K562 (cell line): Measurements from ENCODE around the gene RNF11. TPM values are rescaled to one million over a fixed set of nuclear protein-coding genes. Genes with fewer than 3 reads are reported as not detected.

Source experiments
- ATAC-seq: fragments of 200-7000 bp; cut with Tn5 transposase; 3 replicates; pipeline ENCODE4 v1.9.1; 2020; ENCODE audit warnings: moderate library complexity
- BruUV-seq: library from RNA; stranded (reverse); fragments of 400-500 nt; replicated peaks from 2 replicates; lab custom pipeline; 2021; lab: Mats Ljungman, UMichigan
- CTCF ChIA-PET: fragments of 300-600 bp; formaldehyde crosslinking; extraction: SDS; loops from one replicate; lab custom pipeline; 2021; ENCODE audit warnings: low intra/inter-chr PET ratio; lab: Yijun Ruan, JAX
- POLR2A ChIA-PET: fragments of 300-600, 350-650 bp; sonication (Branson Sonifier 250); formaldehyde crosslinking; extraction: SDS; loops from one replicate; lab custom pipeline; 2021; ENCODE audit warnings: antibody characterized with exemption, inconsistent platforms; lab: Yijun Ruan, JAX
- DNase-seq, 4 experiments: peaks; one replicate each; pipeline versions ENCODE4 v3.0.0 to v3.0.0-alpha.2; 2011 to 2018; ENCODE audit warnings: low spot score in 3 of 4, mixed read lengths in 3 of 4; ENCODE audit errors: extremely low read depth in 1 of 4
- FAIRE-seq: peaks from 2 replicates; lab custom pipeline; 2011; peaks lifted over from hg19 to GRCh38; lab: Jason Lieb, UNC
- H2AFZ ChIP-seq: 2 replicates; pipeline ENCODE4 v1.6.0; 2011; ENCODE audit warnings: low read depth, low read length, control low read depth, inconsistent platforms
- H3K27ac ChIP-seq: fragments of 200-600 bp; 3 replicates; pipeline ENCODE4 v1.8.0; 2011; ENCODE audit warnings: low read depth, mild to moderate bottlenecking, control low read depth, inconsistent platforms, low read length, moderate library complexity, mixed read lengths; ENCODE audit errors: extremely low read depth
- H3K27me3 ChIP-seq, 2 experiments: fragments of 300-600 bp in 1 of 2; 2 replicates in 1 of 2; 3 replicates in 1 of 2; pipeline versions ENCODE4 v1.6.0 to v1.8.0; 2011; ENCODE audit warnings: inconsistent platforms in 2 of 2, low read length in 2 of 2, mild to moderate bottlenecking in 1 of 2, mixed read lengths in 1 of 2, moderate library complexity in 1 of 2; ENCODE audit not compliant: control insufficient read depth in 2 of 2, insufficient read depth in 2 of 2
- H3K36me3 ChIP-seq: fragments of 300-600 bp; 3 replicates; pipeline ENCODE4 v1.8.0; 2011; ENCODE audit warnings: mild to moderate bottlenecking, low read length, inconsistent platforms; ENCODE audit not compliant: control insufficient read depth, insufficient read depth
- H3K4me1 ChIP-seq, 2 experiments: fragments of 200-600 bp in 1 of 2; replicated peaks in 1 of 2; 2 replicates in 1 of 2; 3 replicates in 1 of 2; pipeline versions ENCODE4 v1.5.1 to v1.8.0; 2011; ENCODE audit warnings: inconsistent platforms in 2 of 2, low read length in 2 of 2, mild to moderate bottlenecking in 1 of 2, mixed read lengths in 1 of 2, moderate library complexity in 1 of 2; ENCODE audit not compliant: control insufficient read depth in 2 of 2, insufficient read depth in 2 of 2
- H3K4me2 ChIP-seq: 2 replicates; pipeline ENCODE4 v1.6.1; 2011; ENCODE audit warnings: low read length, control low read depth, inconsistent platforms, mixed read lengths; ENCODE audit not compliant: insufficient read depth
- H3K4me3 ChIP-seq: fragments of 200-600 bp; sonication (generic), shearing (Covaris generic); 2 replicates; pipeline ENCODE4 v1.5.1; 2016; ENCODE audit warnings: control low read depth, inconsistent platforms
- H3K79me2 ChIP-seq: fragments of 200-600 bp; 3 replicates; pipeline ENCODE4 v1.8.0; 2011; ENCODE audit warnings: low read length, inconsistent platforms; ENCODE audit not compliant: control insufficient read depth, insufficient read depth
- H3K9ac ChIP-seq, 2 experiments: 2 replicates each; pipeline versions ENCODE4 v1.6.0 to v1.6.1; 2011; ENCODE audit warnings: low read depth in 2 of 2, low read length in 2 of 2, control low read depth in 1 of 2, inconsistent platforms in 1 of 2, mild to moderate bottlenecking in 1 of 2, mixed read lengths in 1 of 2; ENCODE audit not compliant: insufficient read depth in 1 of 2
- H3K9me1 ChIP-seq: one replicate; pipeline ENCODE4 v1.6.0; 2011; ENCODE audit warnings: inconsistent platforms, mild to moderate bottlenecking, low read length, moderate library complexity; ENCODE audit not compliant: control insufficient read depth, insufficient read depth
- H3K9me3 ChIP-seq: replicated peaks from 2 replicates; pipeline ENCODE4 v1.5.1; 2011; ENCODE audit warnings: low read depth, low read length, inconsistent platforms; ENCODE audit not compliant: control insufficient read depth, insufficient read depth
- H4K20me1 ChIP-seq: replicated peaks from 2 replicates; pipeline ENCODE4 v1.6.1; 2011; ENCODE audit warnings: low read length, inconsistent platforms, mixed read lengths; ENCODE audit not compliant: control insufficient read depth, insufficient read depth
- EHMT2 ChIP-seq: fragments of 450-650 bp; IDR thresholded peaks from 2 replicates; pipeline ENCODE4 v1.6.1; 2018; ENCODE audit warnings: antibody characterized with exemption
- HMG20A ChIP-seq: fragments of 450-650 bp; formaldehyde crosslinking; conservative IDR thresholded peaks from 2 replicates; pipeline ENCODE4 v1.4.0; 2020; ENCODE audit warnings: mild to moderate bottlenecking, mixed read lengths
- HMGN3 ChIP-seq: IDR thresholded peaks from 2 replicates; pipeline ENCODE4 v1.6.1; 2011; ENCODE audit warnings: borderline replicate concordance, low read depth, mild to moderate bottlenecking, mixed read lengths, low read length; ENCODE audit not compliant: insufficient read length; ENCODE audit errors: extremely low read depth
- MAFF ChIP-seq: IDR thresholded peaks from 2 replicates; pipeline ENCODE4 v1.6.1; 2012; ENCODE audit warnings: low read length, improper control_type of control experiment
- MEF2D ChIP-seq: conservative IDR thresholded peaks from 2 replicates; pipeline ENCODE4 v1.6.1; 2016; ENCODE audit warnings: low read depth, missing genetic modification characterization, missing compliant biosample characterization
- NFE2 ChIP-seq: IDR thresholded peaks from 2 replicates; pipeline ENCODE4 v1.6.1; 2014; ENCODE audit warnings: antibody characterized with exemption, low read depth
- NRF1 ChIP-seq, 2 experiments: fragments of 450-650 bp; IDR thresholded peaks in 1 of 2; conservative IDR thresholded peaks in 1 of 2; 2 replicates each; pipeline ENCODE4 v1.6.1; 2014; ENCODE audit warnings: mild to moderate bottlenecking in 2 of 2
- RBM39 ChIP-seq: fragments of 200-400 bp; formaldehyde crosslinking; optimal IDR thresholded peaks from 2 replicates; pipeline ENCODE3; 2018; ENCODE audit warnings: low read depth, low read length
- TEAD2 ChIP-seq: fragments of 450-650 bp; IDR thresholded peaks from 2 replicates; pipeline ENCODE4 v1.6.1; 2016; ENCODE audit warnings: missing genetic modification characterization, control low read depth, missing compliant biosample characterization
- ZBTB7A ChIP-seq: IDR thresholded peaks from 2 replicates; pipeline ENCODE4 v1.6.1; 2011; ENCODE audit warnings: low read depth, mild to moderate bottlenecking, low read length, moderate library complexity, borderline replicate concordance; ENCODE audit not compliant: control insufficient read depth
- ZNF778 ChIP-seq: fragments of 450-650 bp; formaldehyde crosslinking; IDR thresholded peaks from 2 replicates; pipeline ENCODE4 v1.4.0; 2020; ENCODE audit warnings: mild to moderate bottlenecking, moderate library complexity
- WGBS: fragments of 100-300 bp; shearing (Covaris generic); methylation state at CpG from one replicate; pipeline ENCODE4 v1.1.6; 2016; ENCODE audit warnings: low coverage, mixed read lengths; ENCODE audit not compliant: insufficient coverage; ENCODE audit errors: missing lambda C conversion rate; 5-methylcytosine and 5-hydroxymethylcytosine counted together
- in situ Hi-C: fragments of 300-500 bp; cut with MboI; formaldehyde crosslinking; loops from 4 replicates; pipeline ENCODE4 v1.15.0; 2018; ENCODE audit warnings: inconsistent platforms, mixed read lengths
- intact Hi-C: fragments of 100-400 bp; cut with micrococcal nuclease; formaldehyde crosslinking; loops from 2 replicates; pipeline ENCODE4 v1.14.2; 2022
- polyA plus RNA-seq, 8 experiments: library from polyadenylated mRNA; depleted of rRNA in 4 of 8; stranded (reverse) in 5 of 8; unstranded in 3 of 8; fragments of >200 nt; fragmentation: Nextera tagmentation in 2 of 8; fragmentation: Illumina TruSeq in 1 of 8; extraction: Ambion mirVana in 2 of 8; extraction: Trizol in 1 of 8; gene quantifications; 2 replicates each; pipeline versions ENCODE4 v1.2.1 to v1.2.3, GENCODE V29; 2011 to 2014; ENCODE audit warnings: inconsistent platforms in 1 of 8, missing spikeins in 1 of 8
- total RNA-seq, 7 experiments: library from RNA; depleted of rRNA in 6 of 7; stranded (reverse); fragments of >200 nt in 6 of 7; fragmentation: Illumina TruSeq in 2 of 7; extraction: Trizol in 2 of 7; gene quantifications; 2 replicates each; pipeline versions ENCODE4 v1.2.1 to v1.2.3, GENCODE V29; 2011 to 2021; ENCODE audit warnings: low replicate concordance in 1 of 7

The RNF11 gene
- total and polyA plus RNA-seq, 9 of the 15 experiments (the other 6 are each of a cell fraction or from before 2014, with no cell fraction given): 5.7 to 34.3 (median 23.1) TPM

- Histone ChIP-seq H3K79me2 (no peaks in the 10 kb centered on the region), H3K27ac (no peak overlapping the region), H2AFZ (peak overlapping the region; percentile 15; the same call in 1 of the 2 replicates), H3K4me3 (no peak overlapping the region), H3K9ac (peak overlapping the region in 1 of 2 experiments; percentile 14; a peak in 1 of 4 replicates), H4K20me1 (no peaks in the 10 kb centered on the region), H3K9me1 (no peaks in the 10 kb centered on the region), H3K27me3 (no peaks in the 10 kb centered on the region), H3K4me2 (no peak overlapping the region), H3K4me1 (peaks cover 14 to 29% of the 10 kb centered on the region in 2 experiments; a peak in 4 of 5 replicates), H3K36me3 (no peaks in the 10 kb centered on the region), H3K9me3 (no peaks in the 10 kb centered on the region)
- BruUV-seq: no TSS peak
- no peak for FAIRE-seq
- no peak for ATAC-seq
- TF ChIP-seq TEAD2 (tag) (no peak), MEF2D (tag) (no peak), ZNF778 (CRISPR knock-in tag) (no peak), EHMT2 (no peak), MAFF (no peak), HMGN3 (no peak), HMG20A (no peak), NRF1 (conservative IDR thresholded peaks at IDR 0.05 in 1 of 2, IDR thresholded peaks at IDR 0.05 in 1 of 2) (no peak)
- CTCF ChIA-PET: no interaction called here
- POLR2A ChIA-PET: no interaction called here
- DNase-seq: no peak
- in situ Hi-C loops (no loop called here), intact Hi-C loops (no loop called here)
- 49% methylated on average over 4 of the region's 4 CpGs for WGBS
Measured at GRCh38 chr1:51316846-51317120, 80.7 kb downstream of the RNF11 start.

GRCh38 chr1:51317798-51318197, 81.7 kb downstream of the RNF11 start:
- DNase-seq (no peak), ATAC-seq (no peak), FAIRE-seq (no peak)
- intact Hi-C loops (no loop called here), in situ Hi-C loops (no loop called here)
- Histone ChIP-seq H2AFZ (peak overlapping the region; percentile 53), H3K4me2 (no peak overlapping the region), H3K4me1 (peaks cover 14 to 34% of the 10 kb centered on the region in 2 experiments; a peak in 4 of 5 replicates), H3K27ac (no peak overlapping the region), H3K36me3 (no peaks in the 10 kb centered on the region), H3K9me3 (no peaks in the 10 kb centered on the region), H3K4me3 (no peak overlapping the region), H3K27me3 (no peaks in the 10 kb centered on the region), H3K79me2 (no peaks in the 10 kb centered on the region), H3K9me1 (no peaks in the 10 kb centered on the region), H3K9ac (peak overlapping the region in 1 of 2 experiments; percentile 70; a peak in 2 of 4 replicates), H4K20me1 (no peaks in the 10 kb centered on the region)
- POLR2A ChIA-PET: no interaction called here
- WGBS: 62% methylated on average over 7 of the region's 7 CpGs
- TF ChIP-seq NFE2 (no peak), RBM39 (no peak), ZBTB7A (peak; percentile 16; the same call in 1 of the 2 replicates)
- BruUV-seq: no TSS peak
- CTCF ChIA-PET: no interaction called here
